Measurements from ENCODE around the gene GPBP1.

GPBP1 gene

DNA sequence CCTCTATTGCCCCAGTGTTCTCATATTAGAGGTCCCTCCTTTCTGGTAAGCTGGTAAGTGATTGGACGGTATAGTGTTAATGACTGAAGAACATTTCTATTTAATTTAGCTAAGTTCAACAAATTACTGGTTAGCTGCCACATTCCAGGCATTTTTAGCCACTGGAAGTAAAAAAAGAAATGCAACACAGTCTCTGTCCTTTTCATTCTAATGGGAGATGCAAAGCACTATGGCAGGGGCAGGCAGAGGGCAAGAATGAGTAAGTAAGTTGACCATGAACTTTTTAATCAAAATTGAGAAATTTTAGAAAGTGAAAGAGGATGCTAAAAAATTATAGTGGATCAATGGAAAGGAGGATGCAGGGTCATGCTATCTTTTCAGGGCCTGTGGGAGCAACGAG, 137.4 kb downstream of the GPBP1 start:
- no peaks in the 10 kb centered on the region for H3K27me3 ChIP-seq (ENCODE audit: control insufficient read depth in 5 of 5, insufficient read depth in 4 of 5, low read length in 5 of 5)
- H3K9me3 ChIP-seq (ENCODE audit: control insufficient read depth in 5 of 5, low read length in 5 of 5) = peaks cover 2 to 12% (median 6%) of the 10 kb centered on the region in 5 donors
- H3K4me1 ChIP-seq (ENCODE audit: control insufficient read depth in 5 of 5, insufficient read depth in 5 of 5, low read length in 5 of 5) = no peaks in the 10 kb centered on the region
- no peak overlapping the region for H3K9ac ChIP-seq (ENCODE audit: low read length in 5 of 5)
- no peak overlapping the region for H3K4me3 ChIP-seq (ENCODE audit: low read depth in 1 of 5, low read length in 5 of 5)
- H3K27ac ChIP-seq (ENCODE audit: low read depth, low read length) = no peak overlapping the region
- H3K36me3 ChIP-seq (ENCODE audit: control insufficient read depth in 5 of 5, insufficient read depth in 5 of 5, low read length in 5 of 5) = no peaks in the 10 kb centered on the region

DNA sequence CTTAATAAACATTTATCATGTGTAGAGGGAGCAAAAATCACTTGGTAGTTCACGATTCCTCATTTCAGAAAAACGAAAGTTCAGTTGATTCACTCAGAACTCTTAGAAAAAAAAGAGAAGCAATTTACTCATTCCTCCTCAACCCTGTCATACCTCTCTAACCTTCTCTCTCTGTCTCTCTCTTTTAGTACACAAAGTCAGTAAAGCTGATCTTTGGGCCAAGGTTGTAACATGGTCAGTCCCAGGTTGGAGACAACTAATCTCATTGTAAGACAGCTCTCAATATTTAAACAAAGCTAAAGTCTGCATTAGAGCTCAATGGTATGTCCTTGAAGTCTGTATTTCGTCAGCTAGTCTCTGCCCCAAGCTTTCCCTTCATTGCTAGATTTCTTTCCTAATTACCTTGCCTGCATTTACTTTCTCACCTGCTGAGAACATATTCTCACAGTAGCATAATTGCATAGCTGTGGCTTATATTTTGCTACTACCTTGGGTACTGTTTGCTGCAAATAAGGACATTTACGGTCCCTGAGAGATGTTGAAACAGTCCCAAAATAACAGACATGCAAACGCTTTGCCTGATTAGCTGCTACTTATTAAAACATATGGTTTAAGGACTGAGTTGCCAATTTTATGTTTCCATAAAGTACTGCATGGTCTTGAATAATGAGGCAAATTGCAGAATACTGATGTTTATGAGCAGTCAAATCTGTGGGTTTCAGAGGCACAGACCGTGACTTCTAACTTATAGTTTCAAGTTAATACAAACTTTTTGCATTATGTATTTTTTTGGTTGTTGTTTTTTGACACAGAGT, 138.3 kb downstream of the GPBP1 start:
- H3K27me3 ChIP-seq (ENCODE audit: control insufficient read depth in 5 of 5, insufficient read depth in 4 of 5, low read length in 5 of 5) = no peaks in the 10 kb centered on the region
- H3K9me3 ChIP-seq (ENCODE audit: control insufficient read depth in 5 of 5, low read length in 5 of 5) = peaks cover 0 to 3% (median 0%) of the 10 kb centered on the region in 5 donors
- H3K36me3 ChIP-seq (ENCODE audit: control insufficient read depth in 5 of 5, insufficient read depth in 5 of 5, low read length in 5 of 5) = no peaks in the 10 kb centered on the region
- H3K4me1 ChIP-seq (ENCODE audit: control insufficient read depth in 5 of 5, insufficient read depth in 5 of 5, low read length in 5 of 5) = peaks cover 0 to 6% (median 5%) of the 10 kb centered on the region in 5 donors
- H3K9ac ChIP-seq (ENCODE audit: low read length in 5 of 5) = no peak overlapping the region
- no peak overlapping the region for H3K4me3 ChIP-seq (ENCODE audit: low read depth in 1 of 5, low read length in 5 of 5)
- no peak overlapping the region for H3K27ac ChIP-seq (ENCODE audit: low read depth, low read length)

DNA sequence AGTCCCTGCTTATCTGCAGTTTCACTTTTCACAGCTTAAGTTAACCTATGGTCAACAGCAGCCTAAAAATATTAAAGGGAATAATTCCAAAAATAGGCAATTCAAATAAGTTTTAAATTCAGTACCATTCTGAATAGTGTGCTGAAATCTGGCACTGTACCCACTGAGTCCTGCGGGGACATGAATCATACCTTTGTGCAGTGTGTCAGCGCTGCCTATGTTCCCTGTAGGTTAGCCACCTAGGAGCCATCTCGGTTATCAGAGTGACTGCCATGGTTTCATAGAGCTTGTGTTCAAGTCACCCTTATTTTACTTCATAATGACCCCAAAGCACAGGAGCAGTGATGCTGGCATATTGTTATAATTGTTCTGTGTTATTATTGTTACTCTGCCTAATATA, 139.9 kb downstream of the GPBP1 start:
- Histone ChIP-seq H3K4me1 (ENCODE audit: control insufficient read depth in 5 of 5, insufficient read depth in 5 of 5, low read length in 5 of 5) (peaks cover 0 to 16% (median 12%) of the 10 kb centered on the region in 5 donors), H3K9ac (ENCODE audit: low read length in 5 of 5) (no peak overlapping the region)

More for the DNA sequence above, 139.9 kb downstream of the GPBP1 start:
- Histone ChIP-seq H3K36me3 (ENCODE audit: control insufficient read depth in 5 of 5, insufficient read depth in 5 of 5, low read length in 5 of 5) (no peaks in the 10 kb centered on the region), H3K9me3 (ENCODE audit: control insufficient read depth in 5 of 5, low read length in 5 of 5) (no peaks in the 10 kb centered on the region), H3K27me3 (ENCODE audit: control insufficient read depth in 5 of 5, insufficient read depth in 4 of 5, low read length in 5 of 5) (no peaks in the 10 kb centered on the region), H3K27ac (ENCODE audit: low read depth, low read length) (no peak overlapping the region), H3K4me3 (ENCODE audit: low read depth in 1 of 5, low read length in 5 of 5) (no peak overlapping the region)
